B cell (primary cell): ENCODE results near the gene SWAP70. TPM values are rescaled to one million over a fixed set of nuclear protein-coding genes. Genes with fewer than 3 reads are reported as not detected.
A peak's percentile ranks its signal among the peaks of the same experiment; 100 is the strongest.

Experiments
- ATAC-seq: fragments of 200-7000 bp; cut with Tn5 transposase; one replicate; pipeline ENCODE4 v1.10.0; 2021; ENCODE audit warnings: low read depth, mild to moderate bottlenecking, moderate number of reproducible peaks, moderate library complexity
- CTCF ChIA-PET: fragments of 350-600 bp; sonication (Branson Sonifier 250); formaldehyde crosslinking; loops from one replicate; lab custom pipeline; 2021; ENCODE audit warnings: antibody characterized with exemption, inconsistent platforms; lab: Charles Lee
- POLR2A ChIA-PET: fragments of 350-600 bp; sonication (Branson Sonifier 250); formaldehyde crosslinking; loops from one replicate; lab custom pipeline; 2021; ENCODE audit warnings: antibody characterized with exemption; lab: Charles Lee
- DNase-seq: peaks from one replicate; pipeline ENCODE4 v3.0.0; 2013
- H2AFZ ChIP-seq: 2 replicates; pipeline ENCODE4 v1.6.1; 2012; ENCODE audit warnings: mild to moderate bottlenecking, low read depth, low read length; ENCODE audit not compliant: insufficient read depth, poor library complexity, severe bottlenecking
- H3K27ac ChIP-seq, 2 donors: 1 replicate in 1 of 2; 2 replicates in 1 of 2; pipeline ENCODE4 v1.5.1; 2012 to 2013; ENCODE audit warnings: low read length in 2 of 2, mild to moderate bottlenecking in 2 of 2, moderate library complexity in 1 of 2
- H3K27me3 ChIP-seq, 4 experiments: fragments of 200-600 bp in 1 of 4; sonication (generic) in 1 of 4; replicated peaks in 1 of 4; 1 replicate in 2 of 4; 2 replicates in 2 of 4; pipeline versions ENCODE4 v1.6.1 to v1.7.0; 2013 to 2016; ENCODE audit warnings: low read length in 3 of 4, mild to moderate bottlenecking in 2 of 4, mixed read lengths in 1 of 4, moderate library complexity in 1 of 4; ENCODE audit not compliant: insufficient read depth in 4 of 4, control insufficient read depth in 3 of 4; ENCODE audit errors: control extremely low read depth in 1 of 4
- H3K36me3 ChIP-seq, 2 experiments: replicated peaks in 1 of 2; 1 replicate in 1 of 2; 2 replicates in 1 of 2; pipeline versions ENCODE4 v1.6.1 to v1.7.1; 2013; ENCODE audit warnings: low read length in 1 of 2; ENCODE audit not compliant: insufficient read depth in 2 of 2, control insufficient read depth in 1 of 2; ENCODE audit errors: control extremely low read depth in 1 of 2, extremely low read depth in 1 of 2
- H3K4me1 ChIP-seq, 2 donors: fragments of 200-600 bp in 1 of 2; sonication (generic) in 1 of 2; 1 replicate in 1 of 2; 2 replicates in 1 of 2; pipeline versions ENCODE4 v1.5.1 to v1.6.1; 2013 to 2017; ENCODE audit warnings: low read length in 2 of 2; ENCODE audit not compliant: control insufficient read depth in 2 of 2, insufficient read depth in 2 of 2
- H3K4me2 ChIP-seq: replicated peaks from 2 replicates; pipeline ENCODE3; 2012; ENCODE audit warnings: mild to moderate bottlenecking, low read depth, low read length; ENCODE audit not compliant: poor library complexity, severe bottlenecking
- H3K4me3 ChIP-seq, 5 experiments: fragments of 200-600 bp in 1 of 5; sonication (generic) in 1 of 5; 1 replicate in 3 of 5; 2 replicates in 2 of 5; pipeline versions ENCODE4 v1.5.1 to v1.7.0; 2011 to 2016; ENCODE audit warnings: low read length in 4 of 5, mild to moderate bottlenecking in 4 of 5, low read depth in 2 of 5, control low read depth in 1 of 5, moderate library complexity in 1 of 5; ENCODE audit not compliant: insufficient read depth in 1 of 5; ENCODE audit errors: control extremely low read depth in 1 of 5, extremely low read depth in 1 of 5
- H3K79me2 ChIP-seq: fragments of 200-600 bp; sonication (generic); one replicate; pipeline ENCODE4 v1.6.0; 2016; ENCODE audit warnings: low read length; ENCODE audit not compliant: control insufficient read depth, insufficient read depth
- H3K9ac ChIP-seq: fragments of 200-600 bp; sonication (generic); 2 replicates; pipeline ENCODE4 v1.6.1; 2017; ENCODE audit warnings: mild to moderate bottlenecking, low read length, moderate library complexity
- H3K9me3 ChIP-seq, 3 donors: one replicate each; pipeline versions ENCODE4 v1.6.1 to v1.7.1; 2013; ENCODE audit warnings: low read length in 2 of 3; ENCODE audit not compliant: control insufficient read depth in 2 of 3, insufficient read depth in 1 of 3; ENCODE audit errors: control extremely low read depth in 1 of 3
- H4K20me1 ChIP-seq: 2 replicates; pipeline ENCODE4 v1.6.0; 2012; ENCODE audit warnings: mild to moderate bottlenecking, low read length; ENCODE audit not compliant: insufficient read depth, control insufficient read depth, poor library complexity, severe bottlenecking
- H3K27ac Mint-ChIP-seq: one replicate; pipeline ENCODE4 v1.8.0; 2021; ENCODE audit warnings: mixed read lengths
- H3K27me3 Mint-ChIP-seq: one replicate; pipeline ENCODE4 v1.8.0; 2021; ENCODE audit warnings: mixed read lengths
- H3K4me1 Mint-ChIP-seq: one replicate; pipeline ENCODE4 v1.8.0; 2021; ENCODE audit warnings: mixed read lengths
- H3K4me3 Mint-ChIP-seq: one replicate; pipeline ENCODE4 v1.8.0; 2021; ENCODE audit warnings: mixed read lengths
- H3K9me3 Mint-ChIP-seq: one replicate; pipeline ENCODE4 v1.8.0; 2022; ENCODE audit warnings: mixed read lengths; ENCODE audit not compliant: insufficient read depth
- EZH2 ChIP-seq: IDR thresholded peaks from 2 replicates; pipeline ENCODE4 v1.6.1; 2012; ENCODE audit warnings: borderline replicate concordance, low read depth, mild to moderate bottlenecking, moderate library complexity, low read length; ENCODE audit not compliant: insufficient read depth, poor library complexity, severe bottlenecking
- WGBS: methylation state at CpG from one replicate; pipeline ENCODE4 v1.1.5; 2013; ENCODE audit warnings: missing lambda C conversion rate; ENCODE audit not compliant: insufficient coverage; 5-methylcytosine and 5-hydroxymethylcytosine counted together
- intact Hi-C: fragments of 100-400 bp; cut with micrococcal nuclease; formaldehyde crosslinking; loops from one replicate; pipeline ENCODE4 v1.10.0; 2022
- polyA plus RNA-seq: library from polyadenylated mRNA; depleted of rRNA; stranded (reverse); fragments of >200 nt; gene quantifications from 2 replicates; pipeline ENCODE4 v1.2.3, GENCODE V29; 2012
- total RNA-seq, 2 donors: library from RNA; stranded (reverse); fragments of 120-200 nt in 1 of 2; gene quantifications; 1 replicate in 1 of 2; 2 replicates in 1 of 2; pipeline versions ENCODE4 v1.2.3 to v1.2.4, GENCODE V29; 2013 to 2022
- TF ChIP-seq, protein P1 (sequence below): fragments of 200-600 bp; IDR thresholded peaks from one replicate; pipeline ENCODE4 v1.8.0; 2022; ENCODE audit warnings: antibody characterized with exemption, mild to moderate bottlenecking

The SWAP70 gene
- total and polyA plus RNA-seq, 2 donors (not counting 1 experiment from before 2014, with no cell fraction given) = 69.8 to 200 TPM

DNA sequence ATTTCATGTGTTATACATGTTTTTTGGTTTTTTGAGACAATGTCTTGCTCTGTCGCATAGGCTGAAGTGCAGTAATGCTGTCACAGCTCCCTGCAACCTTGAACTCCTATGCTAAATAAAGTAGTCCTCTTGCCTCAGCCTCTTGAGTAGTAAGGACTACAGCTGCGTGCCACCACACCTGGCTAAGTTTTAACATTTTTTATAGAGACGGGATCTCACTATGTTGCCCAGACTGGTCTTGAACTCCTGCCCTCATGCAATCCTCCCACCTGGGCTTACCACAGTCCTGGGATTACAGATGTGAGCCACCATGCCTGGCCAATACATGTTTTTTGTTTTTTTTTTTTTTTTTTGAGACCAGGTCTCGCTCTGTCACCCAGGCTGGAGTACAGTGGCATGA, 33.9 kb downstream of the SWAP70 start:
- intact Hi-C loops = loop anchor here (2.0 kb wide), 1 partner anchor 17 kb away; no protein-coding TSS in a partner anchor
- H3K79me2 ChIP-seq = peaks cover 99% of the 10 kb centered on the region
- POLR2A ChIA-PET = interaction anchor here (0.6 to 1.0 kb wide), 3 partner anchors 16 to 48 kb away, joined by 3 to 6 read pairs (median 3); no protein-coding TSS in a partner anchor

More for the DNA sequence above, 33.9 kb downstream of the SWAP70 start:
- Histone ChIP-seq H3K27ac (peak overlapping the region; percentile 48 to 82), H4K20me1 (no peaks in the 10 kb centered on the region), H3K9me3 (no peaks in the 10 kb centered on the region), H3K4me2 (peak overlapping the region; percentile 60), H3K36me3 (peaks cover 5 to 41% of the 10 kb centered on the region in 2 experiments), H3K4me3 (no peak overlapping the region), H2AFZ (no peak overlapping the region), H3K9ac (no peak overlapping the region), H3K27me3 (no peaks in the 10 kb centered on the region), H3K4me1 (peaks cover 73 to 85% of the 10 kb centered on the region in 2 donors)
- ATAC-seq (peak; percentile 9), DNase-seq (no peak)
- TF ChIP-seq, protein P1, sequence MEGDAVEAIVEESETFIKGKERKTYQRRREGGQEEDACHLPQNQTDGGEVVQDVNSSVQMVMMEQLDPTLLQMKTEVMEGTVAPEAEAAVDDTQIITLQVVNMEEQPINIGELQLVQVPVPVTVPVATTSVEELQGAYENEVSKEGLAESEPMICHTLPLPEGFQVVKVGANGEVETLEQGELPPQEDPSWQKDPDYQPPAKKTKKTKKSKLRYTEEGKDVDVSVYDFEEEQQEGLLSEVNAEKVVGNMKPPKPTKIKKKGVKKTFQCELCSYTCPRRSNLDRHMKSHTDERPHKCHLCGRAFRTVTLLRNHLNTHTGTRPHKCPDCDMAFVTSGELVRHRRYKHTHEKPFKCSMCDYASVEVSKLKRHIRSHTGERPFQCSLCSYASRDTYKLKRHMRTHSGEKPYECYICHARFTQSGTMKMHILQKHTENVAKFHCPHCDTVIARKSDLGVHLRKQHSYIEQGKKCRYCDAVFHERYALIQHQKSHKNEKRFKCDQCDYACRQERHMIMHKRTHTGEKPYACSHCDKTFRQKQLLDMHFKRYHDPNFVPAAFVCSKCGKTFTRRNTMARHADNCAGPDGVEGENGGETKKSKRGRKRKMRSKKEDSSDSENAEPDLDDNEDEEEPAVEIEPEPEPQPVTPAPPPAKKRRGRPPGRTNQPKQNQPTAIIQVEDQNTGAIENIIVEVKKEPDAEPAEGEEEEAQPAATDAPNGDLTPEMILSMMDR = no peak
- TF ChIP-seq EZH2 = no peak
- WGBS = 50% methylated on average over 1 of the region's 4 CpGs
- CTCF ChIA-PET = interaction anchor here (0.7 to 1.7 kb wide), 2 partner anchors 25 to 86 kb away, joined by 3 to 4 read pairs; no protein-coding TSS in a partner anchor
- Mint-ChIP-seq H3K4me1 (peaks cover 76% of the 10 kb centered on the region), H3K27me3 (no peaks in the 10 kb centered on the region), H3K4me3 (peak overlapping the region; percentile 72), H3K9me3 (no peaks in the 10 kb centered on the region), H3K27ac (peak overlapping the region; percentile 90)
